Uterus (tissue), 4 donors: ENCODE measurements around the gene DNMBP. TPM values are rescaled to one million over a fixed set of nuclear protein-coding genes. Genes with fewer than 3 reads are reported as not detected.

Experiments used
- DNase-seq, 2 donors: peaks; one replicate each; pipeline ENCODE4 v3.0.0-alpha.2; 2019 to 2020
- H3K27ac ChIP-seq, 2 donors: fragments of 200-600 bp; sonication (generic); 1 replicate in 1 of 2; 2 replicates in 1 of 2; pipeline ENCODE4 v1.5.1; 2016 to 2018
- H3K27me3 ChIP-seq, 2 donors: fragments of 200-600 bp; sonication (generic); one replicate each; pipeline ENCODE4 v1.5.1; 2018 to 2019; ENCODE audit warnings: control low read depth in 1 of 2
- H3K36me3 ChIP-seq, 2 donors: fragments of 200-600 bp; sonication (generic); one replicate each; pipeline ENCODE4 v1.5.1; 2019; ENCODE audit warnings: control low read depth in 1 of 2
- H3K4me1 ChIP-seq, 2 donors: fragments of 200-600 bp; sonication (generic); one replicate each; pipeline ENCODE4 v1.5.1; 2018 to 2019; ENCODE audit warnings: control low read depth in 1 of 2
- H3K4me3 ChIP-seq, 2 donors: fragments of 200-600 bp; sonication (generic); 1 replicate in 1 of 2; 2 replicates in 1 of 2; pipeline ENCODE4 v1.5.1; 2018 to 2019; ENCODE audit warnings: mild to moderate bottlenecking in 1 of 2
- H3K9me3 ChIP-seq, 2 donors: fragments of 200-600 bp; sonication (generic); one replicate each; pipeline ENCODE4 v1.5.1; 2019; ENCODE audit warnings: control low read depth in 1 of 2
- CTCF ChIP-seq, 4 experiments: fragments of 200-600 bp in 2 of 4; fragments of 450-650 bp in 2 of 4; sonication (generic) in 2 of 4; IDR thresholded peaks; one replicate each; pipeline ENCODE4 v1.5.1; 2016 to 2019; ENCODE audit warnings: antibody characterized with exemption in 4 of 4, mild to moderate bottlenecking in 2 of 4, moderate library complexity in 1 of 4
- POLR2A ChIP-seq, 2 donors: fragments of 450-650 bp; IDR thresholded peaks; one replicate each; pipeline ENCODE4 v1.6.1; 2016; ENCODE audit warnings: antibody characterized with exemption in 2 of 2, mild to moderate bottlenecking in 1 of 2, moderate library complexity in 1 of 2
- intact Hi-C: fragments of 100-400 bp; cut with DNase I; formaldehyde crosslinking; loops from one replicate; pipeline ENCODE4 v1.15.1; 2023; ENCODE audit warnings: low total_unique reads
- total RNA-seq, 4 donors: library from RNA; depleted of rRNA in 3 of 4; stranded (reverse); fragments of >200 nt in 3 of 4; gene quantifications; one replicate each; pipeline versions ENCODE4 v1.1.0 to v1.2.4, GENCODE V29; 2014 to 2023
- donor health status: DM: yes; HTN: yes; CAD: no.

The DNMBP gene
- total RNA-seq, 4 donors from 2014 or later = 5.9 to 34.9 (median 22.4) TPM

- Histone ChIP-seq H3K4me1 (no peaks in the 10 kb centered on the region), H3K4me3 (no peak overlapping the region), H3K27me3 (no peaks in the 10 kb centered on the region), H3K27ac (no peak overlapping the region), H3K36me3 (no peaks in the 10 kb centered on the region), H3K9me3 (no peaks in the 10 kb centered on the region)
- no peak for TF ChIP-seq CTCF (IDR thresholded peaks at IDR 0.05)
- intact Hi-C loops = no loop called here
- DNase-seq = no peak
These were observed 181.3 kb downstream of the DNMBP start for GRCh38 chr10:99828464-99828863.

GRCh38 chr10:99827936-99828335 lies 181.8 kb downstream of the DNMBP start:
- Histone ChIP-seq H3K4me1 (no peaks in the 10 kb centered on the region), H3K27ac (no peak overlapping the region), H3K27me3 (no peaks in the 10 kb centered on the region), H3K9me3 (no peaks in the 10 kb centered on the region), H3K4me3 (no peak overlapping the region), H3K36me3 (no peaks in the 10 kb centered on the region)
- no peak for DNase-seq
- no peak for TF ChIP-seq POLR2A (IDR thresholded peaks at IDR 0.05)
- TF ChIP-seq CTCF (IDR thresholded peaks at IDR 0.05) = no peak
- intact Hi-C loops = no loop called here

Other genes with a start within 250 kb of the DNMBP start
- gene ABCC2, start 227.3 kb downstream of the DNMBP start, total RNA-seq = 1 to 10 TPM in 3 of 4 donors, under 1 TPM in 1; 0.29 to 3.0 (median 1.2) TPM
- gene CPN1, start 71.9 kb upstream of the DNMBP start, total RNA-seq = not detected
- gene ERLIN1, start 176.1 kb upstream of the DNMBP start, total RNA-seq = 10 to 100 TPM in 3 of 4 donors, 1 to 10 TPM in 1; 2.4 to 44.8 (median 16.7) TPM
- 10 to 100 TPM; 12.3 to 28.7 (median 24.2) TPM for gene CHUK, start 219.6 kb upstream of the DNMBP start, total RNA-seq